DOHH2 (cell line): Measurements from ENCODE around the gene TRAPPC2L.

Source experiments
- H3F3A ChIP-seq: fragments of 200-600 bp; sonication (generic), shearing (Covaris generic); 2 replicates; pipeline ENCODE4 v1.6.0; 2016; ENCODE audit warnings: antibody characterized with exemption, mild to moderate bottlenecking; ENCODE audit not compliant: control insufficient read depth, insufficient read depth
- H3K27ac ChIP-seq: fragments of 200-600 bp; sonication (generic); 2 replicates; pipeline ENCODE4 v1.5.1; 2014; ENCODE audit warnings: low read depth, mild to moderate bottlenecking, low read length, moderate library complexity
- H3K27me3 ChIP-seq: fragments of 200-600 bp; sonication (generic); 2 replicates; pipeline ENCODE4 v1.6.1; 2014; ENCODE audit warnings: mild to moderate bottlenecking, low read length, mixed read lengths; ENCODE audit not compliant: control insufficient read depth
- H3K36me3 ChIP-seq: fragments of 200-600 bp; sonication (generic); 2 replicates; pipeline ENCODE4 v1.6.1; 2014; ENCODE audit warnings: mild to moderate bottlenecking, low read length, moderate library complexity, mixed read lengths; ENCODE audit not compliant: control insufficient read depth
- H3K4me1 ChIP-seq: fragments of 200-600 bp; sonication (generic); 2 replicates; pipeline ENCODE4 v1.6.1; 2014; ENCODE audit warnings: mild to moderate bottlenecking, low read length, mixed read lengths; ENCODE audit not compliant: control insufficient read depth
- H3K4me2 ChIP-seq: fragments of 200-600 bp; sonication (generic); 2 replicates; pipeline ENCODE4 v1.6.0; 2014; ENCODE audit warnings: mild to moderate bottlenecking, low read length, moderate library complexity
- H3K4me3 ChIP-seq: fragments of 200-600 bp; sonication (generic); 2 replicates; pipeline ENCODE4 v1.5.1; 2014; ENCODE audit warnings: mild to moderate bottlenecking, low read length, mixed read lengths
- H3K79me2 ChIP-seq: fragments of 200-600 bp; sonication (generic); 2 replicates; pipeline ENCODE4 v1.6.1; 2014; ENCODE audit warnings: mild to moderate bottlenecking, low read length, mixed read lengths; ENCODE audit not compliant: control insufficient read depth
- H3K9me2 ChIP-seq: fragments of 200-600 bp; sonication (generic); replicated peaks from 2 replicates; pipeline ENCODE4 v1.6.1; 2014; ENCODE audit warnings: mild to moderate bottlenecking, low read length, mixed read lengths; ENCODE audit not compliant: control insufficient read depth
- H3K9me3 ChIP-seq: fragments of 200-600 bp; sonication (generic); 2 replicates; pipeline ENCODE4 v1.6.1; 2014; ENCODE audit warnings: antibody characterized with exemption, low read length, mixed read lengths; ENCODE audit not compliant: control insufficient read depth, insufficient read depth
- H4K20me1 ChIP-seq: fragments of 200-600 bp; sonication (generic); 2 replicates; pipeline ENCODE4 v1.6.0; 2014; ENCODE audit warnings: low read depth, mild to moderate bottlenecking, antibody characterized with exemption, low read length, moderate library complexity; ENCODE audit not compliant: control insufficient read depth, insufficient read depth
- CTCF ChIP-seq: fragments of 200-600 bp; sonication (generic); IDR thresholded peaks from one replicate; pipeline ENCODE4 v1.5.1; 2014; ENCODE audit warnings: antibody characterized with exemption, mild to moderate bottlenecking, low read depth, low read length; ENCODE audit not compliant: poor library complexity, severe bottlenecking
- EZH2phosphoT487 ChIP-seq: fragments of 200-600 bp; sonication (generic); IDR thresholded peaks from 2 replicates; pipeline ENCODE4 v1.6.1; 2017; ENCODE audit warnings: borderline replicate concordance, mild to moderate bottlenecking, antibody characterized with exemption, low read length, moderate library complexity, mixed read lengths

The TRAPPC2L gene

GRCh38 chr16:88875703-88876234 is 18.8 kb downstream of the TRAPPC2L start:
- Histone ChIP-seq H3K27me3 (peaks cover 18% of the 10 kb centered on the region), H3K79me2 (no peaks in the 10 kb centered on the region), H3K27ac (no peak overlapping the region), H3K9me2 (no peaks in the 10 kb centered on the region), H3K9me3 (no peaks in the 10 kb centered on the region), H3K4me1 (no peaks in the 10 kb centered on the region), H3K4me2 (no peak overlapping the region), H3K4me3 (no peak overlapping the region), H3F3A (peaks cover 7% of the 10 kb centered on the region), H3K36me3 (peaks cover 34% of the 10 kb centered on the region), H4K20me1 (no peaks in the 10 kb centered on the region)
- TF ChIP-seq CTCF (no peak), EZH2phosphoT487 (no peak)

- H3K4me1 ChIP-seq: no peaks in the 10 kb centered on the region
- peaks cover 5% of the 10 kb centered on the region; the same call in 1 of the 2 replicates for H3K27me3 ChIP-seq
- no peaks in the 10 kb centered on the region for H3K9me3 ChIP-seq
- H3K4me2 ChIP-seq: no peak overlapping the region
- H3K36me3 ChIP-seq: peaks cover 46% of the 10 kb centered on the region
- TF ChIP-seq EZH2phosphoT487 (no peak), CTCF (no peak)
- no peak overlapping the region for H3K27ac ChIP-seq
- H3F3A ChIP-seq: peaks cover 7% of the 10 kb centered on the region
- no peaks in the 10 kb centered on the region for H4K20me1 ChIP-seq
- no peaks in the 10 kb centered on the region for H3K79me2 ChIP-seq
- H3K9me2 ChIP-seq: no peaks in the 10 kb centered on the region
- no peak overlapping the region for H3K4me3 ChIP-seq
Measured at GRCh38 chr16:88876942-88877526, 20.1 kb downstream of the TRAPPC2L start.

GRCh38 chr16:88877564-88878289 is 20.8 kb downstream of the TRAPPC2L start:
- Histone ChIP-seq H3K4me1 (no peaks in the 10 kb centered on the region), H3K4me3 (no peak overlapping the region), H3K27ac (no peak overlapping the region), H3K9me2 (no peaks in the 10 kb centered on the region), H4K20me1 (no peaks in the 10 kb centered on the region), H3K79me2 (no peaks in the 10 kb centered on the region), H3K9me3 (no peaks in the 10 kb centered on the region), H3K4me2 (no peak overlapping the region), H3K36me3 (peaks cover 53% of the 10 kb centered on the region), H3F3A (peaks cover 7% of the 10 kb centered on the region), H3K27me3 (peaks cover 1% of the 10 kb centered on the region; the same call in 1 of the 2 replicates)
- TF ChIP-seq EZH2phosphoT487 (no peak), CTCF (no peak)
